GM18858 (cell line): ENCODE data around the gene NFE2L1.
"Not testable (repeated sequence)": the region's sequence is repeated elsewhere in the genome, so short reads cannot be mapped to it uniquely, and the experiment has no call there.

Experiments used
- ATAC-seq: cut with Tn5 transposase; IDR thresholded peaks from one replicate; pipeline ENCODE4 v1.9.1; 2021; ENCODE audit not compliant: unreplicated experiment

Gene NFE2L1

GRCh38 chr17:48066656-48067055 is 18.5 kb downstream of the NFE2L1 start:
- ATAC-seq = no peak

- no peak for ATAC-seq
Measured at GRCh38 chr17:48067245-48067644, 19.1 kb downstream of the NFE2L1 start.

GRCh38 chr17:48067808-48068207 is 19.6 kb downstream of the NFE2L1 start:
- ATAC-seq = not testable (repeated sequence)

- ATAC-seq = no peak
Measured at GRCh38 chr17:48068491-48068961, 20.4 kb downstream of the NFE2L1 start.

- ATAC-seq = no peak
Measured at GRCh38 chr17:48070195-48070594, 22.0 kb downstream of the NFE2L1 start.

- no peak for ATAC-seq
Measured at GRCh38 chr17:48071654-48072053, 23.5 kb downstream of the NFE2L1 start.

GRCh38 chr17:48072811-48073210 is 24.7 kb downstream of the NFE2L1 start:
- ATAC-seq = not testable (repeated sequence)

- ATAC-seq = not testable (repeated sequence)
Measured at GRCh38 chr17:48073566-48074094, 25.5 kb downstream of the NFE2L1 start.

GRCh38 chr17:48074322-48075081 is 26.3 kb downstream of the NFE2L1 start:
- ATAC-seq = no peak

- ATAC-seq = not testable (repeated sequence)
Measured at GRCh38 chr17:48077152-48077551, 29.0 kb downstream of the NFE2L1 start.

- ATAC-seq = no peak
Measured at GRCh38 chr17:48081858-48082257, 33.7 kb downstream of the NFE2L1 start.

GRCh38 chr17:48084932-48085331 is 36.8 kb downstream of the NFE2L1 start:
- ATAC-seq = no peak

GRCh38 chr17:48093341-48094045 is 45.3 kb downstream of the NFE2L1 start:
- no peak for ATAC-seq

- no peak for ATAC-seq
Measured at GRCh38 chr17:48095611-48096010, 47.5 kb downstream of the NFE2L1 start.

GRCh38 chr17:48100160-48100559 is 52.0 kb downstream of the NFE2L1 start:
- ATAC-seq = no peak

GRCh38 chr17:48100591-48101011 is 52.4 kb downstream of the NFE2L1 start:
- ATAC-seq = no peak

GRCh38 chr17:48101012-48101720 is 53.0 kb downstream of the NFE2L1 start, which contains the start of gene CBX1:
CBX1 (minus strand) TSS chr17:48101478; CDS start chr17:48077004, 24,474 bp downstream.
- peak; percentile 74 for ATAC-seq

- ATAC-seq = no peak
Measured at GRCh38 chr17:48102043-48102750, 54.0 kb downstream of the NFE2L1 start.

- no peak for ATAC-seq
Measured at GRCh38 chr17:48102798-48103715, 54.9 kb downstream of the NFE2L1 start.
